HG02763 (cell line): Measurements from ENCODE around the gene MCM3.

Source experiments
- ATAC-seq: cut with Tn5 transposase; IDR thresholded peaks from one replicate; pipeline ENCODE4 v1.9.1; 2021; ENCODE audit warnings: mild to moderate bottlenecking, moderate library complexity; ENCODE audit not compliant: unreplicated experiment

The MCM3 gene

DNA sequence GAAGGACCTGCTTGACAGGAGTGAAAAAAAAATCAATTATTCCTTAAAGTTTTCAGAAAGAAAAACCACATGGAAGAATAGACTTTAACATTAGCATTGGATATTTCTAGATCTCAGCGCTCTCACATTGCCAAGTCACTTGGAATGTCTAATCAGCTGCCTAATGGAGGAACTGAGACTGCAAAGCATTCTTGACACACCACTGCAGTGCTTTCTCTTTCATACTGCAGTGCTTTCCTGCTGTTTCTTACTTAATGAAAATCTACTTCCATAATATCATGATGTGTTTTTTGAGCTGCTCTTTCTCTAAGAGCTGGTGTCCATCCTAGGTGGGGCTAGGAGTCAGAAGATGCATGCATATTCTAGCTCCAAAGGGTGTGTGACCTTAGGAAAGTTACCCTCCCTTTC, 20.4 kb upstream of the MCM3 start:
- ATAC-seq: peak; percentile 49

DNA sequence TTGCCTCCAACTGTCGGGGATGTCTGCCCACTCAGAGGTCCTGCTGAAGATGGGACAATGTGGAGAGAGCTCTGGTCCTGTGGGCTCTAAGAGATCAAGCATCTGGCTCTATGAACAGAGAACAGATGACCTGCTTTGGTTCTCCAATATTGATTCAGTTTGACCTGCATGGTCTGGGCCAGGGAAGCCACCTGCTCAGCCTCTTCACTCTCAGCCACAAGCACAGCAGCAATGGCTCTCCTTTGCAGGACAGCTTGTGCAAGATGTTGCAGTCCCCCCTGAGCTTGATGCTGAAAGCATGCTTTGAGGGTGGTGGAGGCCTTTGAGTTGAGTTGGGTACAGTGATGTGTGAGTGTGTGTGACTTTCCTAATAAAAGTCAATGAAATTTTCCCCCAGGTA, 18.6 kb upstream of the MCM3 start:
- no peak for ATAC-seq

DNA sequence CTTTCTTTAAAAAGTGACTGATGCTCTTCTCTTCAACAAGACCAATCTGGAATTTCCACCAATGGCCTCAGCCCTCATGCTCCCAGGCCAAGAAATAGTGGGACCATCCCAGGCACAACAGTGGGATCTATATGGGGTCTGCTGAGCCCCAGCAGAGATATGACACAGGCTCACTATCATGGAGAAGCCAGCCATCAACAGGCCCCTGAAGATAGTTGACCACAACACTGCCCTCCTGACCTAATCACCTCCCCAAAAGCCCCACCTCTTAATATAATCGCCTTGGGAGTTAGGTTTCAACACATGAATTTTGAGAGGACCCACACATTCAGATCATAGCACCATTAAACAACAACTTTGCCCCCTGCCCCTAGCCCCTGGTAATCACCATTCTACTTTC, 16.8 kb upstream of the MCM3 start:
- no peak for ATAC-seq

DNA sequence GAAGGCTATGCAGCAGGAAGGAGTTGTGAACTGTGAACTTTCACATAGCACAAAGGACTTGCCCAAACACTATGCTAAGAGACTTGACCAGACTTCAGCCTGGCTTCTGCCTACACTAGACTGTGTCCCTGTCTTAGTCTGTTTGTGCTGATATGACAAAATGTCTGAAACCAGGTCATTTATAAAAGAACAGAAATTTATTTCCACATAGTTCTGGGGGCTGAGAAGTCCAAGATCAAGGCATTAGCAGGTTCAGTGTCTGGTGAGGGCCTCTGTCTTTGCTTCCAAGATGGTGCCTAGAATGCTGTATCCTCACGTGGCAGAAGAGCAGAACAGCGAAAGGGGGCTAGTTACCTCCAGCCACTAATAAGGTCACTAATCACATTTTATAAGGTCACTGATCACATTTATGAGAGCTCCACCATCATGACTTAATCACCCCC, 16.0 kb upstream of the MCM3 start:
- ATAC-seq: no peak

DNA sequence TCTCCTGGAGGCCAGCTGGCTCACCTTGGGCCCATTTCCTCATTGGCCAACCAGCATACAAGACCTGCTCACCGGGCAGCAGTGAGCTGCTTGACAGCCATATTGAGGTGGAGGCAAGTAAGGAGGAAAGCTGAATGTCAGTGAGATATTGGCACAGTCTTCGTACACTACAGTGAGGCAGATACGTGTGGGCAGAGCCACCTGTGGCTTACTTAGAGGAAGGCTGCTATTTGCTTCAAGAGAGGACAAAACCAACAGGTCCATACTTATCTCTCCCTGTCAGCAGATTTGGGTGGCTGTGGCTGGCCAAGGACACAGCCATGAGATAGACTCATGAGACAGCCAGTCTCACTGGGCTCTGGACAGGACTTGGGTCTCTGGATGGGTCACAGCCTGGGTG, 15.1 kb upstream of the MCM3 start:
- ATAC-seq: no peak

DNA sequence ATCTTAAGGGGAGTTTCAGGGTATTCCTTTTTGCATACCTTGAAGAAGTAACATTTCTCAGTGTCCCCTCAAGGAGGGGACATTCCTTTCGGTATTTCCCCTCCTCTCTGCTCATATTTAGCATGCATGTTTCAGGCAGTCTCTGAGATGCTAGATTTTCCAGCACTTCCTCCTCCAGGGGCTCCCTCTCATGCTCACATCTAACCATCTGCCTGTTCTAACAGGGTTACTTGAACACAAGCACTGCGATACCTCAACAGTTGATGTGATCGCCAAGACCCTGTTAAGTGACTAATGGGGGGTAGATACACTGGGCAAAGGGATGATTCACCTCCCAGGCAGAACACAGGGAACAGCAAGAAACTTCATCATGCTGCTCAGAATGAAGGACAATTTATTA, 12.9 kb upstream of the MCM3 start:
- ATAC-seq: no peak

DNA sequence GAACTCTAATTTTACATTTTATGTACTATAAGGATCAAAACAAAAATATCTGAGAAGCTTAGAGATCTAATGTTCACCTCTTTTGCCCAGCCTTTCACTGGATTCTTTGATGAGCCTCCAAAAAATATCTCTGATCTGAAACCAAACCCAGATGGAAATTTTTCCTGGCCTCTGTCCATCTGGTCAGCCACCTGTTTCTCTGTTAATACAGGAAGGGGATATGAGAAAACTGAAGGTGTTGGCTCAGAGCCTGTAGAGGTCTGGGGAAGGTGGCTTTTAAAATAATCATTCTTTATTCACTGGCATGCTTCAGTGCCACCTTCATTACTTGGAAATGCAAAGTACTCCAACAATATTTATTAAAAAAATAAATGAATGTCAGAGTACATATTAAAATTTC, 8.5 kb upstream of the MCM3 start:
- ATAC-seq: no peak

DNA sequence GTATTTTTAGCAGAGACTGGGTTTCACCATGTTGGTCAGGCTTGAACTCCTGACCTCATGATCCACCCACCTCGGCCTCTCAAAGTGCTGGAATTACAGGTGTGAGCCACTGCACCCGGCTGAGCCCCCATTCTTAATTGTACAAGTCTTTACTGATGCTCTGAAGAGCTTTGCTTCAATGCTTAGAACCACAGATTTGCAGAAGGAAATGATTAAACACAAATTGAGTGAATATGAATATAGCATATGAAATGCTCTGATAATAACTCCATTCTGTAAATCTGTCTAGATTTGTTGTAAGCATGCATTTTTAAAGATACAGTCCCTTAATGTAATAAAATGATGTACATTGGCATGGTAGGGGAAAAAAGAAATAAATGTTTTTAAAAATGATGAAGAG, 4.3 kb upstream of the MCM3 start:
- no peak for ATAC-seq

DNA sequence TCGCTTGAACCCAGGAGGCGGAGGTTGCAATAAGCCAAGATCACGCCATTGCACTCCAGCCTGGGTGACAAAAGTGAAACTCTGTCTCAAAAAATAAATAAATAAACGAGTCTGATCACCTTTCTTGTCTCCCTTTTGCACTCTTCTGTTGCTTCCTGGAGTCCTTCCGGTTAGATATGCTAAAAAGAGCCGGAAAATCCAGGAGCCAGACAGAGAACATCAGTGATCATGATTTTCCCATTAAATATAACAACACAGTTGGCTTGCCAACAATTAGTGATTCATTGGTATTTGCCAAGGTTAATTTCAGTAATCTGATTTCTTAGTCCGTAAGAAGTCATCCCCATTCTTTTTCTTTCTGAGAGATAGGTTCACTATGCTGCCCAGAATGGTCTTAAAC, 3.7 kb upstream of the MCM3 start:
- ATAC-seq: no peak

DNA sequence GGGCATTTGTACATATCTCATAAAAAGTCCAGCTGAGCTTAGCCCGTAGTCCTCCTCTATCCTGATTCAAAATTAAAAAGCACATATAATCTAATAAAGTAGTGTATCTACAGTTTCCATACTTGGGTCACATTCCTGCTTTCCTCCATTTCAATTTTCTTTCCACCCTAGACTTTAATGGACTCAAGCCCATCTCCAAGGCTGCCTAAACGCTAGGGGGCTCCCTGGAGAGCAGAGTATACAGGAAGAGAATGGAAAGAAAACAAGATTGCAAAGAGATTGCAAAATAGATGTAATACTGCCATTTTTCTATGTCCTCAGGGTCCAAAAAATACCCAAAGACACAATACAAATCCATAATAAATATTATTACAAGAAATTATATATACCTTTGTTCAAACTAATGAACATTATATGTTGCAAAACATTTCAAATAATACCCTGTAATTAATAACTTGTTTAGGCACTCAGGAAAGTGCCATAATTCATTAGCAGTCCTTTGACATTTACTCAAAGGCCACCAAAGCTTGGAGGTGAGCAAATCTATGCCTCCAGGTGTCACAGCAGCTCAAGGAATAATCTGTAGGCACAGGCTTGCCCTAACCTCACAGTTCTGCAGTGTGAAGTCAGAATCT, 2.4 kb upstream of the MCM3 start:
- ATAC-seq: no peak

DNA sequence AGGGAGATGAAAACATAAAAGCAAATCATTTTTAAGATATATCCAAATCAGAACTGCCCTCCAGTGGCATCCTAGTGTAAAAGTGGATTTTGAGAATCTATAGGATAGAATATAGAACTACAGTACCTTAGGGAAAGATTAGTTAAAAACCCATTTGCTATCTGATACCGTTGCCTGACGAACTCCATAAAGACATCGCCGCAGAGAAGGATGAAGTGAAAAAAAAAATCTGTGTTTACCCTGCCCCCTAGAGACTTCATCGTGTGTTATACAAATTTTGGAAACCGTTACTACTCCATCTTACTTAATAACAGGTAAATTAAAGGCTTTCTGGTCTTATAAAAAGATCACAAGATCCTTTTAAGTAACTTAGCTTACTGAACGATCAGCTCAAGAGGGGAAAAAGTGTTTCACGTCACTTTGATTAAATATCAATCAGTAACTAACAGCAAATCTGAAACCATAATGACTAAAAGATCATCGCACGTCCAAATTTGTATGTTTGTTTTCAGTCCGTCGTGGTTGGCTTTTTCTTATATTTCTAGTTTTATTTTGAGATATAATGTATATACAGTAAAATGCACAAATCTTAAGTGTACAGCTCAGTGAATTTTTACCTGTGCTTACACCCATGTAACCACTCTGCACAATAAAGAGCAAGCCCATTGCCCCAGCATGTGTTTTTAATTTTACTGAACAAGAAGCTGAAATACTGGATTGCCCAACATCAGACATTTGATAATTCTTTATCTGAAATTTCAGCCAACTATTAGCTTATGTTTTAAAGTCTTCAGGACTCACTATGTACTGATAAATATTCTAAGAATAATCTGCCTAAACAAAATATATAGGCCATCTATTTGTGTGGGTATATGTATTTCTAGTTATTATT, 881 bp upstream of the MCM3 start:
- no peak for ATAC-seq

DNA sequence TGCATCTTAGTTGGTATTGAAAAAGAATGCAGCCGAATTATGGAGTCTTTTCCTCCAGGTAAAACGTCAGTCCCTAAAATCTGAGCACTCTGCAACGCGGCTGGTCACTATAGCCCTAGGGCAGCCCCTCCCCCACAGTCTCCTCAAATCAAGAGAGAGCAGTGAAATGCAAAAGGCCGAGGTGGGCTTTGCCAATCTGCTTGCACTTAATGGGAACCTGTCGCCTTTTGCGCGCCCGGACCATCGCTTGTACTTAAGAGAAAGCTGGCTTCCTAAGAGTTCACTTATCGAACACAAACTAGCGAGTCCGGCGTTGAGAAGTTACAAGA, 447 bp downstream of the MCM3 start:
- ATAC-seq: no peak

DNA sequence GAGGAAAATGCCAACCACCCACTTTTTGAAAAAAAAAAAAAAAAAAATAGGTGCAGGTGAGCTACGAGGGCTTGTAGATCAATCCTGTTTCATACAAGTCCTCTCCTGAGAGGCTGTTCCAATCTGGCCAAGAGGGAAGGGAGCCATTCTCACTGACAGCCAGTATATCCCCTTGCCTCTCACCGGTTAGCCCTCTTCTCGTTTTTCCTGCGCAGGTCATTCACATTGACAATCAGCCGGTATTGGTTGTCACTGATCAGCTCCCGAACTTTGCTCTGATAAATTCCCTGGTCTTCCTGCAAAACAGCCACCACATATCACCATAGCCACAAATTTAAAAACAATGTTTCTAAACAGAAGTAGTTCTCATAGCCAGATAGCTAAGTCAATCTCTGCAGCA, 1.4 kb downstream of the MCM3 start:
- no peak for ATAC-seq

DNA sequence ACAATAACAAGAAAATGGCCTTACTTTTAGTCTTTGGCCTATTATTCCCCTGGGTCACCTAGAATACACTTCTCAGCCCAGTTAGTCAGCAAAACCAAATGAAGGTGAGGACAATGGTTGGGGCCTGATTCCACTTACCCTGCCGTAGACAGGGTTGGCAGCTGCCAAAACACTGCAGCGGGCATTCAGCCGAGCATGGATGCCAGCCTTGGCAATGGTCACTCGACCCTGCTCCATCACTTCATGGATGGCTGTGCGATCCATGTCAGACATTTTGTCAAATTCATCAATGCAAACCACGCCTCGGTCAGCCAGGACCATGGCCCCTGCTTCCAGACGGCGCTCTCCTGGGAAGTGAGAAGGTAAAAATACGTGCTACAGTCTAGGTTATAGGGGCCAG, 8.4 kb downstream of the MCM3 start:
- ATAC-seq: no peak

DNA sequence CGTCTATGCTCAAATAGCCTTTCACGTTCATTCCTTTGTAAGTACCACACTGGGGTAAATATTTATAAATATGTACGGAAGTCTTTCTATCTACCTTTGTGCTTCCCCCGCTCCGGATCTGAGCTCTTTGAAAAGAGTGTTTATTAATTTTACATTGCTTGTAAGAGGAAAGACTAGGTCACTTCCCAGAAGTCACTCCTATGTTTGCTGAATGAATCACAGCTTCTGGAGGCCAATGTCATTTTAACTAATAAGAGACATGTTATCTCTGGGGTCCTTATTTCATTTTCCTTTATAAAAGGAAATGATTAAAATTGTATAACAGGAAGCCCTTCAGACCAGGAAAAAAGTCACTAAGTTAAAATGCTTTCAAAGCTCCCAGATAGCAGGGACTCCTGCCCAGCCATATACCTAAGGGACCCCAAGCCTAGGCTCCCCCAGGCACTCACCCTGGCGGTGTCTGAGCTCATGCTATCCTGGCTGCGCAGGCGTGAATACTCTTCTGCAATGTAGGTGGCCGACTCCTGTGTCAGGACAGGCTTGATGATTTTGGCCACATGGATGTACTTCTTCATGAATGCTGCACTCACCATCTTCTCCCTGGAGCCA, 12.6 kb downstream of the MCM3 start:
- no peak for ATAC-seq

DNA sequence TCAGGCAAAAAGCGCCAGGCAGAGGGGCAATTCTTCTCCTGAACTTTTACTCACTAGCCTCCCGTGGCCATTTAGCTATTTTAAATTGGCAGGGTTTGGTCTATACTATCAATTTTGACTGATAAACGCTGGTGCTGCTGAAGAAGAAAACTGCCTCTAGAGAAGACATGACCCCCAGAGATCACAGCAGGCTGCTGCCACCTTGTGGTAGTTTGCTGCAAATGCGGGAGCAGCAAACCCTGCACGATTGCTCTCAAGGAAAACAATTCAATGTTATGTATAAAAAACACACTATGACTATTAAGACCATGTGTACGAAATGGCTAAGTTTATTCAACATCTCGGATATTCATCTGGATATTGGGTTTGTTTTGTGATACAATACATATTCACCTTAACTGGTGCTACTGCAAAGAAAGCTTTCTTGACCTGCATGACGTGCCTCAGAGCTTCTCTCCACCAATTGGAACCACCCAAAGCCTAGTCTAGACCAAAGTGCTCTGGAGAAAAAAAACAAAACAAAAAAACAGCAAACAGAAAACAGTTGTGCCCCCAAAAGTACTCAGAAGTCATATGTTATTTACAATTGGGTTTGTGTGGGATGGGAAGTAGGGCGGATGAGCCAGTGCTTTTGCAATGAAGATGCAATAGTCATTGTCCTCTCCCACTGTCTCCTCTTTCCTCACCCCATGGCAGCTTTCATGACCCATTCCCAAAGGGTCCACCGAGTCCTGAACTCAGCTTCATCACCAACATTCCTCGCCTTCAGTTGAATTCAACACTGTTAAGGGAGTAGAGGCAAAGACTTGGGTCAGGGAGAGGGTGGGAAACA, 20.6 kb downstream of the MCM3 start:
- peak; percentile 64 for ATAC-seq

DNA sequence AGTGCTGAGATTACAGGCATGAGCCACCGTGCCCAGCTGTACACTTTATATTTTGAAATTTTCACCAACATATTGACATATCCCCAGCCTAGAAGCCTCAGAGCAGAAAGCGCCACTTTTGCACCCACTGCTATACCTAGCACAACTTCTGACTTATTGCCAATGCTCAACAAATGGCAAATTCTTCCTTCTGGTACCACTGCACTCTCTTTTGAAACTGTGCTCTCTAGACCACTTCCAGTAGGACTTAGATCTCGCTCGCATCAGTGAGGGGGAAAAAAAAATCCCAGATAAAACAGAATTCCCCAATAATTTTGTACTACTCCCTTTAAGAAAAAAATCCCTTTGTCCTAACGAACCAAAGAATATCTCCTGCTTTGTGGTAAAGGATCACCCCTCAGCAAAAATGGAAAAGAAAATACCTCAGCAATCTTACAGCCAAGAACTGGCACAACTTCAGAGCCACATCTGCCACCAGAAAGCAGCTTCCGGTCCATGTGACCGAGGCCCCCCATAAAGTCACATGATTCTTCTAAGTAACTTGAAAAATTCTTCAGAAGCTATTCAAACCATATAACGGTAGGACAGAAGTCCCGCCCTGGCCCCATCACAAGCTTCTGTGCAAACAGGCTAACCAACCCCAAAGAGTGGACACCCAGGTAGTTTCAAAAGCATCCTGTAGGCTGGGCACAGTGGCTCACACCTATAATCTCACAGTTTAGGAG, 21.8 kb downstream of the MCM3 start:
- no peak for ATAC-seq

DNA sequence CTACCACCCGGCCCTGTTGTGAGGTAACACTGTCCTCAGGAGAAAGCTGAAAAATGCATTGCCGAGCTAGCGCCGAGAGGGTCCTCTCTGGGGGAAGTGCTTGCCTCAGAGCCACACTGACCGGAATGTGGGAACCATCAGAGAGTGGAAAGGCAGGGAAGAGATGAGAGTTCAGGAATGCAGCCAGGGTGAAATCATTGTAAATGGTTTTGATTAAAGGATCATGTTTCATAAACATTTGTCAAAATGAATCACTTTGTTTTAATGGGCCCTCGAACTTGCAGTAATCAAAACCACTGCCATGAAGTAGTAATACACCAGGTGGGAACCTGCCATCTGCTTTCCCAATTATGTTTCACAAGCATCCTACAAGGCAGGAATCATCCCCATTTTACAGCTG, 23.3 kb downstream of the MCM3 start:
- no peak for ATAC-seq

DNA sequence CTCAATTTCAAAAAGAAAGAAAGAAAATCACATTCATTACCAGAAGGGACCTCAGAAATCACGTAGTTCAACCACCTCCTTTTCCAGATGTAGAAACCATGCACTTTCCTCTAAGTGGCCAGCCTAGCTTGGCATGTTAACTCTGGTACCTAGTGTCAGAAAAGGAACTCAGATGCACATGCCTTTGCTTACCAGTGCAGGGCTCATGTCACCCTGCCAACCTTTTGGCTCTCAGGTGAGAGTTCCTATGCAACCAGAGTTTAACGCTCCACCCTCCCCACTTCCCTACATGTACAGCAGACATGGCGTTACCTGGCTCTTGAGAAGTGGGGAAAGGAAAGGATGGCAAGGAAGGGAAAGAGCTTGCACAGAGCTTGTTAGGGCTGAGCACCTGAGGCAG, 23.9 kb downstream of the MCM3 start:
- ATAC-seq: no peak

DNA sequence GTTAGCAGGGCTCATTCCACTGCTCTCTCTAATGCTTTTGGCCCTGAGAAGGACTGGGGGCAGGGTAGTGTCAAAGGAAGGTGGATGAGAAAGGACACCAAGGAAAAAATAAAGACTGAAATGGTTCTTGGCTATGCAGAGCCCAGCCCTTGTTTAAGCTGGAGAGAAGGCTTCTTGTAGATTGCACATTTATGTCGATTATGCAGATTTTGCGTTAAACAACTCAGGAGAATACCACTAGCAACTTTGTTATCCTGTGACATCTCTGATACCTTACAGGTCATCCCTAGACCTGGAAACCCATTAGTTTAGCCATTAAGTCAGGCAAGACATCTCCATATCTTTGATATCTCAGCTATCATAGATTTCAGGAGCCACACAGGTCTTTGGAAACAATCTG, 29.1 kb downstream of the MCM3 start:
- no peak for ATAC-seq
